PC-3 (cell line): Measurements from ENCODE around the gene GLI1.

ENCODE experiments used
- EZH2phosphoT487 ChIP-seq: fragments of 300-600 bp; sonication (generic); IDR thresholded peaks from 2 replicates; pipeline ENCODE4 v1.6.1; 2018; ENCODE audit warnings: mild to moderate bottlenecking, antibody characterized with exemption, low read length, borderline replicate concordance
- TF ChIP-seq, protein P1 (sequence below): fragments of 300-600 bp; sonication (generic); conservative IDR thresholded peaks from 2 replicates; pipeline ENCODE4 v1.5.1; 2017; ENCODE audit warnings: antibody characterized with exemption, low read depth, mild to moderate bottlenecking, low read length

GRCh38 chr12:57462251-57462911 is 2.8 kb downstream of the GLI1 start:
- TF ChIP-seq, protein P1, sequence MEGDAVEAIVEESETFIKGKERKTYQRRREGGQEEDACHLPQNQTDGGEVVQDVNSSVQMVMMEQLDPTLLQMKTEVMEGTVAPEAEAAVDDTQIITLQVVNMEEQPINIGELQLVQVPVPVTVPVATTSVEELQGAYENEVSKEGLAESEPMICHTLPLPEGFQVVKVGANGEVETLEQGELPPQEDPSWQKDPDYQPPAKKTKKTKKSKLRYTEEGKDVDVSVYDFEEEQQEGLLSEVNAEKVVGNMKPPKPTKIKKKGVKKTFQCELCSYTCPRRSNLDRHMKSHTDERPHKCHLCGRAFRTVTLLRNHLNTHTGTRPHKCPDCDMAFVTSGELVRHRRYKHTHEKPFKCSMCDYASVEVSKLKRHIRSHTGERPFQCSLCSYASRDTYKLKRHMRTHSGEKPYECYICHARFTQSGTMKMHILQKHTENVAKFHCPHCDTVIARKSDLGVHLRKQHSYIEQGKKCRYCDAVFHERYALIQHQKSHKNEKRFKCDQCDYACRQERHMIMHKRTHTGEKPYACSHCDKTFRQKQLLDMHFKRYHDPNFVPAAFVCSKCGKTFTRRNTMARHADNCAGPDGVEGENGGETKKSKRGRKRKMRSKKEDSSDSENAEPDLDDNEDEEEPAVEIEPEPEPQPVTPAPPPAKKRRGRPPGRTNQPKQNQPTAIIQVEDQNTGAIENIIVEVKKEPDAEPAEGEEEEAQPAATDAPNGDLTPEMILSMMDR = peak; percentile 96
- TF ChIP-seq EZH2phosphoT487 = no peak
